ENCODE results near the gene MCU. TPM values are rescaled to one million over a fixed set of nuclear protein-coding genes. Genes with fewer than 3 reads are reported as not detected.
A peak's percentile ranks its signal among the peaks of the same experiment; 100 is the strongest.
"Not testable (repeated sequence)": the region's sequence is repeated elsewhere in the genome, so short reads cannot be mapped to it uniquely, and the experiment has no call there.

MCU gene
- total and polyA plus RNA-seq, 7 donors = 32.4 to 118 (median 66.1) TPM

DNA sequence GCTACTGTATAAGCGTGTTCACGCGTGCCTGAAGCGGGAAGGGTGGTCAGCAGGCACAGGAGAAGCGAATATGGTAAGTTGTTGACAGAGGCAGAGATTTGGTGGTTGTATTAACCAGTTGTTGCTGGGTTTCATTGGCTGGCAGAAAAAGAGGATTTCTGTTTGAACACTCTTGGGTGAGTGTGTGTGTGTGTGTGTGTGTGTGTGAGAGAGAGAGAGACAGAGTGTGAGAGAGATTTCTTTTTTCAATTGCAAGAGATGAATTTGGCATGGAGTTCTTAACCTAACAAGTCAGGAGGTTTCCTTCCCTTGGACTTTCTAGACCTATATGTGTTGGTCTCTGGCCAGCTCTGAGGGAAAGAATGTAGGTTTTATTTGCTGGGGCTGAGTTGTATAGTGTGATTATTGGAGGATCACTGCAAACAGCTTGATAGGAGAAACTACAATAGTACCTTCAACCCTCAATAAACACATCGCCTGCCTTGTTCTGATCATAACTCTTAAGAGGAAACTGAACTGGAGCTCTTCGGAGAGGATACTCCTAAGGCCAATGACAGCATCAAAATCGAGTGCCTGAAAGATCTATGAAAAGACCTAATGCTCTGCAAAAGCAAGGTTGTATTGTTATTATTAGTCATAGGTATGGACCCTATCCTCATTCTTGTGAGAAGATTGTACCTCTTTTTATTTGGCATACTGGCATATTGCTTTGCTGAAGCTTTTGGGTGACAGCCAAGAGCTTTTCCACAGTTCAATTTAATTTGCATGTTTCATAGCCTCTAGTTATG lies 1.2 kb downstream of the MCU start:
- Histone ChIP-seq H3K9me3 (no peaks in the 10 kb centered on the region), H3K4me1 (peaks cover 46% of the 10 kb centered on the region), H3K4me3 (peak overlapping the region; percentile 94), H3K27me3 (ENCODE audit: insufficient read depth in 3 of 3, low read length in 2 of 3) (no peaks in the 10 kb centered on the region), H3K36me3 (ENCODE audit: insufficient read depth in 1 of 2, low read depth in 1 of 2) (no peaks in the 10 kb centered on the region), H3K27ac (peak overlapping the region; percentile 93)
- intact Hi-C loops (cut with DNase I) = loop anchor here (5.0 to 10.0 kb wide), 4 partner anchors 44 to 328 kb away; partner anchors contain the start of gene MICU1 (in 1 of the 2)
- TF ChIP-seq CTCF (IDR thresholded peaks at IDR 0.05) = no peak
- 2 to 3% (median 2%) methylated on average over 8 of the region's 8 CpGs for WGBS, 3 donors
- ATAC-seq (no peak), DNase-seq (no peak)

GRCh38 chr10:72694476-72695369 lies 2.8 kb downstream of the MCU start:
- TF ChIP-seq CTCF (IDR thresholded peaks at IDR 0.05) = peak; percentile 60
- intact Hi-C loops (cut with DNase I) = loop anchor here (2.0 to 10.0 kb wide), 6 partner anchors 43 to 330 kb away; partner anchors contain the start of gene MICU1 (in 1 of the 2)
- ATAC-seq = peak; percentile 38 to 61 (median 54)

GRCh38 chr10:72695496-72695895 lies 3.6 kb downstream of the MCU start:
- Histone ChIP-seq H3K27ac (peak overlapping the region; percentile 59), H3K4me3 (peak overlapping the region; percentile 94), H3K36me3 (ENCODE audit: insufficient read depth in 1 of 2, low read depth in 1 of 2) (no peaks in the 10 kb centered on the region), H3K27me3 (ENCODE audit: insufficient read depth in 3 of 3, low read length in 2 of 3) (no peaks in the 10 kb centered on the region), H3K9me3 (no peaks in the 10 kb centered on the region), H3K4me1 (peaks cover 32% of the 10 kb centered on the region)
- ATAC-seq (no peak), DNase-seq (no peak)
- 79 to 85% (median 80%) methylated on average over 3 of the region's 3 CpGs for WGBS, 3 donors
- no peak for TF ChIP-seq CTCF (IDR thresholded peaks at IDR 0.05)
- intact Hi-C loops (cut with DNase I) = loop anchor here (2.0 to 10.0 kb wide), 3 partner anchors 137 to 331 kb away; no protein-coding TSS in a partner anchor

More at GRCh38 chr10:72694476-72695369, 2.8 kb downstream of the MCU start:
- H3K4me3 ChIP-seq = peak overlapping the region; percentile 94
- peaks cover 33% of the 10 kb centered on the region for H3K4me1 ChIP-seq
- H3K9me3 ChIP-seq = no peaks in the 10 kb centered on the region
- no peak for DNase-seq
- H3K27ac ChIP-seq = peak overlapping the region; percentile 59
- H3K27me3 ChIP-seq (ENCODE audit: insufficient read depth in 3 of 3, low read length in 2 of 3) = no peaks in the 10 kb centered on the region
- 12 to 19% (median 13%) methylated on average over 6 of the region's 6 CpGs for WGBS, 3 donors
- H3K36me3 ChIP-seq (ENCODE audit: insufficient read depth in 1 of 2, low read depth in 1 of 2) = no peaks in the 10 kb centered on the region

DNA sequence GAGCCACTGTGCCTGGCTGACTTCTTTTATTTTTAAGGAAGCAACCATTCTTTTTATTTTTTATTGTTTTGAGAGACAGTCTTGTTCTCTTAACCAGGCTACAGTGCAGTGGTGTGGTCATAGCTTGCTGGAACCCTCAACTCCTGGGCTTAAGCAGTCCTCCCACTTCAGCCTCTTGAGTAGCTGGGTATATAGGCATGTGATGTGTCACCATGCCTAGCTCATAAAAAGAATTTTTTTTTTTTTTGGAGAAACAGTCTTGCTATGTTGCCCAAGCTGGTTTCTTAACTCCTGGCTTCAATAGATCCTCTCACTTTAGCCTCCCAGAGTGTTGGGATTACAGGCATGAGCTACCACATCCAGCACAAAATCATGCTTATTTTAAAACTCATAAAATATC lies 5.8 kb downstream of the MCU start:
- peaks cover 31% of the 10 kb centered on the region for H3K4me1 ChIP-seq
- no peaks in the 10 kb centered on the region for H3K27me3 ChIP-seq (ENCODE audit: insufficient read depth in 3 of 3, low read length in 2 of 3)
- DNase-seq (no peak), ATAC-seq (no peak)
- H3K9me3 ChIP-seq = no peaks in the 10 kb centered on the region
- H3K36me3 ChIP-seq (ENCODE audit: insufficient read depth in 1 of 2, low read depth in 1 of 2) = no peaks in the 10 kb centered on the region
- no peak overlapping the region for H3K27ac ChIP-seq
- intact Hi-C loops (cut with DNase I) = loop anchor here in 1 of 2 donors (10.0 kb wide), 1 partner anchor 333 kb away; no protein-coding TSS in a partner anchor
- TF ChIP-seq CTCF (IDR thresholded peaks at IDR 0.05) = no peak
- no peak overlapping the region for H3K4me3 ChIP-seq

GRCh38 chr10:72702465-72702864 lies 10.5 kb downstream of the MCU start:
- H3K9me3 ChIP-seq; H3K36me3 ChIP-seq (ENCODE audit: insufficient read depth in 1 of 2, low read depth in 1 of 2); ATAC-seq; H3K27me3 ChIP-seq (ENCODE audit: insufficient read depth in 3 of 3, low read length in 2 of 3); H3K27ac ChIP-seq; H3K4me3 ChIP-seq; DNase-seq; intact Hi-C loops (cut with DNase I): not testable (repeated sequence)
- 91 to 98% (median 95%) methylated on average over 5 of the region's 5 CpGs for WGBS, 3 donors
- H3K4me1 ChIP-seq = peaks cover 16% of the 10 kb centered on the region
